BJ (cell line): Measurements from ENCODE around the gene ZBTB33. TPM values are rescaled to one million over a fixed set of nuclear protein-coding genes. Genes with fewer than 3 reads are reported as not detected.

Experiments used
- CTCF ChIA-PET: fragments of 350-600 bp; formaldehyde crosslinking; extraction: SDS; loops from one replicate; lab custom pipeline; 2021; ENCODE audit warnings: antibody characterized with exemption, inconsistent platforms; lab: Yijun Ruan, JAX
- POLR2A ChIA-PET: fragments of 300-600 bp; sonication (Branson Sonifier 250); formaldehyde crosslinking; extraction: SDS; loops from one replicate; lab custom pipeline; 2021; ENCODE audit warnings: antibody characterized with exemption; lab: Charles Lee
- DNase-seq: peaks from one replicate; pipeline ENCODE4 v3.0.0-alpha.2; 2011; ENCODE audit warnings: low read depth
- H3K27me3 ChIP-seq: 2 replicates; pipeline ENCODE4 v1.6.0; 2011; ENCODE audit warnings: low read length; ENCODE audit not compliant: control insufficient read depth, insufficient read depth
- H3K36me3 ChIP-seq: 2 replicates; pipeline ENCODE4 v1.5.1; 2011; ENCODE audit warnings: low read length; ENCODE audit not compliant: control insufficient read depth, insufficient read depth
- H3K4me3 ChIP-seq: 2 replicates; pipeline ENCODE4 v1.5.1; 2011; ENCODE audit warnings: low read depth, mild to moderate bottlenecking, control low read depth, low read length
- CTCF ChIP-seq: IDR thresholded peaks from 2 replicates; pipeline ENCODE4 v1.5.1; 2011; ENCODE audit warnings: low read depth, mild to moderate bottlenecking, control low read depth, inconsistent platforms, low read length, moderate library complexity; ENCODE audit not compliant: insufficient read depth
- polyA plus RNA-seq: library from polyadenylated mRNA; depleted of rRNA; stranded (reverse); fragments of >200 nt; gene quantifications from 2 replicates; pipeline ENCODE4 v1.2.3, GENCODE V29; 2011

The ZBTB33 gene
- polyA plus RNA-seq, 1 experiment: 2.2 TPM

DNA sequence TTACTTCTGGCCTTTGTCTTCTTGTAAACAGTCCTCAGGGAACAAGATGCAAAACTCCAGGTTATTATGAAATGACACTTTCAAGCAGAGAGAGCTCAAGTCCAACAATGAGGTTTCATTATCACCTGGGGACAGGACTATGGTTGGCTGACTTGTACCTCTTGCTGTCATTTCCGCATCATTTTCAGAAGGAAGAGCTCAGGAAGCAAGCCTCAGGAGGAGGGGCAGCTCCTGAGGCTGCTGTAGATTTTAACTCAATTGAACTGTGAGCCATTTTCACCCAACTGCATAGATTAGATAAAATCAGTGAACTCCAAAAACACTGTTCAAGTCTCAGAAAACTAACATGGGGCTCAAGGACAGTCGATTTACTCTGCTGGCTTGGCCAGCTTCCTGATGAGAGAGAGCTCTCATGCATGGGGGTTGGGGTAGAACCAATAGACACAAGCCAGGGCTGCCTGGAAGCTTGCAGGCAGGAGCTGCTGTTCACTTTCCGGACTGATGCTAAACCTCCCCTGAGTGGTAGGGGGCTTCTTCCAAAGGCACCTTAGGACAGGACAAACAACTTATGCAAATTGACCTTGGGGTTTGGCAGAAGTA is 37.0 kb downstream of the ZBTB33 start:
- TF ChIP-seq CTCF: no peak
- Histone ChIP-seq H3K36me3 (no peaks in the 10 kb centered on the region), H3K27me3 (no peaks in the 10 kb centered on the region), H3K4me3 (no peak overlapping the region)
- ChIA-PET POLR2A (no interaction called here), CTCF (no interaction called here)
- no peak for DNase-seq

- Histone ChIP-seq H3K36me3 (no peaks in the 10 kb centered on the region), H3K4me3 (no peak overlapping the region), H3K27me3 (no peaks in the 10 kb centered on the region)
- CTCF ChIA-PET: no interaction called here
- TF ChIP-seq CTCF: no peak
- DNase-seq: no peak
- POLR2A ChIA-PET: no interaction called here
Observed at GRCh38 chrX:120290107-120290506, 39.5 kb downstream of the ZBTB33 start.

- DNase-seq: no peak
- POLR2A ChIA-PET: no interaction called here
- CTCF ChIA-PET: no interaction called here
- Histone ChIP-seq H3K36me3 (no peaks in the 10 kb centered on the region), H3K27me3 (no peaks in the 10 kb centered on the region), H3K4me3 (no peak overlapping the region)
- TF ChIP-seq CTCF: no peak
Observed at GRCh38 chrX:120291211-120291610, 40.6 kb downstream of the ZBTB33 start.

GRCh38 chrX:120293015-120293414 is 42.4 kb downstream of the ZBTB33 start:
- no peaks in the 10 kb centered on the region for H3K36me3 ChIP-seq
- TF ChIP-seq CTCF: no peak
- ChIA-PET CTCF (no interaction called here), POLR2A (no interaction called here)
- H3K4me3 ChIP-seq: no peak overlapping the region
- H3K27me3 ChIP-seq: no peaks in the 10 kb centered on the region
- no peak for DNase-seq

- Histone ChIP-seq H3K27me3 (no peaks in the 10 kb centered on the region), H3K36me3 (no peaks in the 10 kb centered on the region), H3K4me3 (no peak overlapping the region)
- TF ChIP-seq CTCF: no peak
- DNase-seq: no peak
- ChIA-PET CTCF (no interaction called here), POLR2A (no interaction called here)
Observed at GRCh38 chrX:120294651-120295050, 44.0 kb downstream of the ZBTB33 start.
